GM12878 (cell line): ENCODE results near the gene FLII.

Experiments
- EZH2 ChIP-seq: IDR thresholded peaks from 2 replicates; pipeline ENCODE4 v1.6.1; 2012; ENCODE audit warnings: low read depth, mild to moderate bottlenecking, control low read depth, inconsistent platforms, low read length, borderline replicate concordance; ENCODE audit not compliant: control insufficient read depth
- NR2C2 ChIP-seq: IDR thresholded peaks from 2 replicates; pipeline ENCODE4 v1.6.1; 2011; ENCODE audit warnings: borderline replicate concordance, low read depth; ENCODE audit not compliant: control insufficient read depth, insufficient read length
- POLR2A ChIP-seq: IDR thresholded peaks from 2 replicates; pipeline ENCODE4 v1.6.1; 2011; ENCODE audit warnings: low read depth, mild to moderate bottlenecking, low read length
- POLR2AphosphoS5 ChIP-seq: IDR thresholded peaks from 2 replicates; pipeline ENCODE4 v1.6.1; 2011; ENCODE audit warnings: mild to moderate bottlenecking, low read length, inconsistent platforms
- TAF1 ChIP-seq: IDR thresholded peaks from 2 replicates; pipeline ENCODE4 v1.6.1; 2011; ENCODE audit warnings: mild to moderate bottlenecking, low read depth, low read length, borderline replicate concordance
- ZBTB40 ChIP-seq: fragments of 450-650 bp; IDR thresholded peaks from 2 replicates; pipeline ENCODE4 v1.6.1; 2016; ENCODE audit warnings: mild to moderate bottlenecking, moderate library complexity, borderline replicate concordance
- TF ChIP-seq, protein P1 (sequence below), 3 experiments: IDR thresholded peaks in 2 of 3; conservative IDR thresholded peaks in 1 of 3; 2 replicates each; pipeline ENCODE4 v1.5.1; 2011; ENCODE audit warnings: low read depth in 3 of 3, low read length in 3 of 3, mild to moderate bottlenecking in 3 of 3, control low read depth in 2 of 3, moderate library complexity in 2 of 3, inconsistent platforms in 1 of 3, mixed read lengths in 1 of 3; ENCODE audit not compliant: control insufficient read depth in 2 of 3, insufficient read depth in 1 of 3; ENCODE audit errors: extremely low read depth in 1 of 3
- TF ChIP-seq, protein P2 (sequence below): fragments of 450-650 bp; IDR thresholded peaks from 2 replicates; pipeline ENCODE4 v1.6.1; 2017; ENCODE audit warnings: mild to moderate bottlenecking
- TF ChIP-seq, protein P3 (sequence below): fragments of 450-650 bp; formaldehyde crosslinking; IDR thresholded peaks from 2 replicates; pipeline ENCODE4 v1.4.0; 2020; ENCODE audit warnings: mild to moderate bottlenecking, moderate library complexity

GRCh38 chr17:18267927-18268711 is 9.6 kb upstream of the FLII start:
- TF ChIP-seq ZBTB40 = no peak
- no peak for TF ChIP-seq NR2C2
- TF ChIP-seq TAF1 = no peak
- TF ChIP-seq POLR2AphosphoS5 = no peak
- TF ChIP-seq, protein P1, sequence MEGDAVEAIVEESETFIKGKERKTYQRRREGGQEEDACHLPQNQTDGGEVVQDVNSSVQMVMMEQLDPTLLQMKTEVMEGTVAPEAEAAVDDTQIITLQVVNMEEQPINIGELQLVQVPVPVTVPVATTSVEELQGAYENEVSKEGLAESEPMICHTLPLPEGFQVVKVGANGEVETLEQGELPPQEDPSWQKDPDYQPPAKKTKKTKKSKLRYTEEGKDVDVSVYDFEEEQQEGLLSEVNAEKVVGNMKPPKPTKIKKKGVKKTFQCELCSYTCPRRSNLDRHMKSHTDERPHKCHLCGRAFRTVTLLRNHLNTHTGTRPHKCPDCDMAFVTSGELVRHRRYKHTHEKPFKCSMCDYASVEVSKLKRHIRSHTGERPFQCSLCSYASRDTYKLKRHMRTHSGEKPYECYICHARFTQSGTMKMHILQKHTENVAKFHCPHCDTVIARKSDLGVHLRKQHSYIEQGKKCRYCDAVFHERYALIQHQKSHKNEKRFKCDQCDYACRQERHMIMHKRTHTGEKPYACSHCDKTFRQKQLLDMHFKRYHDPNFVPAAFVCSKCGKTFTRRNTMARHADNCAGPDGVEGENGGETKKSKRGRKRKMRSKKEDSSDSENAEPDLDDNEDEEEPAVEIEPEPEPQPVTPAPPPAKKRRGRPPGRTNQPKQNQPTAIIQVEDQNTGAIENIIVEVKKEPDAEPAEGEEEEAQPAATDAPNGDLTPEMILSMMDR (IDR thresholded peaks at IDR 0.05 in 2 of 3, conservative IDR thresholded peaks at IDR 0.05 in 1 of 3; ENCODE audit: control insufficient read depth in 2 of 3, extremely low read depth in 1 of 3, insufficient read depth in 1 of 3, low read depth in 3 of 3, low read length in 3 of 3) = no peak
- TF ChIP-seq EZH2 = no peak
- TF ChIP-seq, protein P2, sequence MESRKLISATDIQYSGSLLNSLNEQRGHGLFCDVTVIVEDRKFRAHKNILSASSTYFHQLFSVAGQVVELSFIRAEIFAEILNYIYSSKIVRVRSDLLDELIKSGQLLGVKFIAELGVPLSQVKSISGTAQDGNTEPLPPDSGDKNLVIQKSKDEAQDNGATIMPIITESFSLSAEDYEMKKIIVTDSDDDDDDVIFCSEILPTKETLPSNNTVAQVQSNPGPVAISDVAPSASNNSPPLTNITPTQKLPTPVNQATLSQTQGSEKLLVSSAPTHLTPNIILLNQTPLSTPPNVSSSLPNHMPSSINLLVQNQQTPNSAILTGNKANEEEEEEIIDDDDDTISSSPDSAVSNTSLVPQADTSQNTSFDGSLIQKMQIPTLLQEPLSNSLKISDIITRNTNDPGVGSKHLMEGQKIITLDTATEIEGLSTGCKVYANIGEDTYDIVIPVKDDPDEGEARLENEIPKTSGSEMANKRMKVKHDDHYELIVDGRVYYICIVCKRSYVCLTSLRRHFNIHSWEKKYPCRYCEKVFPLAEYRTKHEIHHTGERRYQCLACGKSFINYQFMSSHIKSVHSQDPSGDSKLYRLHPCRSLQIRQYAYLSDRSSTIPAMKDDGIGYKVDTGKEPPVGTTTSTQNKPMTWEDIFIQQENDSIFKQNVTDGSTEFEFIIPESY = no peak
- TF ChIP-seq, protein P3, sequence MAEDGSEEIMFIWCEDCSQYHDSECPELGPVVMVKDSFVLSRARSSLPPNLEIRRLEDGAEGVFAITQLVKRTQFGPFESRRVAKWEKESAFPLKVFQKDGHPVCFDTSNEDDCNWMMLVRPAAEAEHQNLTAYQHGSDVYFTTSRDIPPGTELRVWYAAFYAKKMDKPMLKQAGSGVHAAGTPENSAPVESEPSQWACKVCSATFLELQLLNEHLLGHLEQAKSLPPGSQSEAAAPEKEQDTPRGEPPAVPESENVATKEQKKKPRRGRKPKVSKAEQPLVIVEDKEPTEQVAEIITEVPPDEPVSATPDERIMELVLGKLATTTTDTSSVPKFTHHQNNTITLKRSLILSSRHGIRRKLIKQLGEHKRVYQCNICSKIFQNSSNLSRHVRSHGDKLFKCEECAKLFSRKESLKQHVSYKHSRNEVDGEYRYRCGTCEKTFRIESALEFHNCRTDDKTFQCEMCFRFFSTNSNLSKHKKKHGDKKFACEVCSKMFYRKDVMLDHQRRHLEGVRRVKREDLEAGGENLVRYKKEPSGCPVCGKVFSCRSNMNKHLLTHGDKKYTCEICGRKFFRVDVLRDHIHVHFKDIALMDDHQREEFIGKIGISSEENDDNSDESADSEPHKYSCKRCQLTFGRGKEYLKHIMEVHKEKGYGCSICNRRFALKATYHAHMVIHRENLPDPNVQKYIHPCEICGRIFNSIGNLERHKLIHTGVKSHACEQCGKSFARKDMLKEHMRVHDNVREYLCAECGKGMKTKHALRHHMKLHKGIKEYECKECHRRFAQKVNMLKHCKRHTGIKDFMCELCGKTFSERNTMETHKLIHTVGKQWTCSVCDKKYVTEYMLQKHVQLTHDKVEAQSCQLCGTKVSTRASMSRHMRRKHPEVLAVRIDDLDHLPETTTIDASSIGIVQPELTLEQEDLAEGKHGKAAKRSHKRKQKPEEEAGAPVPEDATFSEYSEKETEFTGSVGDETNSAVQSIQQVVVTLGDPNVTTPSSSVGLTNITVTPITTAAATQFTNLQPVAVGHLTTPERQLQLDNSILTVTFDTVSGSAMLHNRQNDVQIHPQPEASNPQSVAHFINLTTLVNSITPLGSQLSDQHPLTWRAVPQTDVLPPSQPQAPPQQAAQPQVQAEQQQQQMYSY (CRISPR knock-in tag) = no peak
- TF ChIP-seq POLR2A = no peak; the same call in 1 of the 2 replicates
